Spleen (tissue), 11 donors: ENCODE results near the gene SUN1. TPM values are rescaled to one million over a fixed set of nuclear protein-coding genes. Genes with fewer than 3 reads are reported as not detected.
"Not testable (repeated sequence)": the region's sequence is repeated elsewhere in the genome, so short reads cannot be mapped to it uniquely, and the experiment has no call there.

ENCODE experiments used
- DNase-seq: peaks from one replicate; pipeline ENCODE4 v3.0.0-alpha.2; 2020
- H3K27ac ChIP-seq, 8 donors: fragments of 200-600 bp; sonication (generic) in 7 of 8; 1 replicate in 4 of 8; 2 replicates in 4 of 8; pipeline versions ENCODE4 v1.5.0 to v1.8.0; 2016 to 2021; ENCODE audit warnings: inconsistent platforms in 4 of 8, mild to moderate bottlenecking in 4 of 8, moderate library complexity in 1 of 8
- H3K27me3 ChIP-seq, 7 donors: fragments of 200-600 bp; sonication (generic) in 6 of 7; replicated peaks in 1 of 7; 1 replicate in 4 of 7; 2 replicates in 3 of 7; pipeline versions ENCODE4 v1.5.0 to v1.8.0; 2016 to 2021; ENCODE audit warnings: inconsistent platforms in 3 of 7, mild to moderate bottlenecking in 1 of 7
- H3K36me3 ChIP-seq, 6 donors: fragments of 200-600 bp; sonication (generic) in 5 of 6; 1 replicate in 4 of 6; 2 replicates in 2 of 6; pipeline versions ENCODE4 v1.5.0 to v1.8.0; 2016 to 2021; ENCODE audit warnings: inconsistent platforms in 2 of 6
- H3K4me1 ChIP-seq, 6 donors: fragments of 200-600 bp; sonication (generic) in 5 of 6; 1 replicate in 3 of 6; 2 replicates in 3 of 6; pipeline versions ENCODE4 v1.5.0 to v1.8.0; 2016 to 2021; ENCODE audit warnings: inconsistent platforms in 3 of 6
- H3K4me3 ChIP-seq, 8 donors: fragments of 200-600 bp; sonication (generic) in 7 of 8; 1 replicate in 4 of 8; 2 replicates in 4 of 8; pipeline versions ENCODE4 v1.5.0 to v1.8.0; 2016 to 2021; ENCODE audit warnings: inconsistent platforms in 4 of 8, mild to moderate bottlenecking in 4 of 8, moderate library complexity in 2 of 8
- H3K9me3 ChIP-seq, 8 donors: fragments of 200-600 bp; sonication (generic) in 7 of 8; 1 replicate in 4 of 8; 2 replicates in 4 of 8; pipeline versions ENCODE4 v1.5.0 to v1.8.0; 2016 to 2021; ENCODE audit warnings: inconsistent platforms in 4 of 8
- POLR2A ChIP-seq, 3 donors: fragments of 450-650 bp; IDR thresholded peaks; one replicate each; pipeline ENCODE4 v1.5.1; 2017; ENCODE audit warnings: antibody characterized with exemption in 3 of 3, mild to moderate bottlenecking in 1 of 3
- POLR2AphosphoS5 ChIP-seq, 3 donors: sonication (generic); formaldehyde crosslinking; IDR thresholded peaks; one replicate each; pipeline ENCODE4 v1.5.1; 2017; ENCODE audit warnings: antibody characterized with exemption in 3 of 3
- WGBS, 5 donors: extraction: QIAGEN DNeasy Blood & Tissue Kit in 3 of 5; methylation state at CpG; one replicate each; pipeline versions ENCODE4 v1.1.5 to v1.1.7; 2013 to 2018; 5-methylcytosine and 5-hydroxymethylcytosine counted together
- intact Hi-C: fragments of 100-400 bp; cut with DNase I; formaldehyde crosslinking; loops from one replicate; pipeline ENCODE4 v1.15.0; 2023; ENCODE audit warnings: low total_unique reads
- polyA plus RNA-seq, 3 donors: library from polyadenylated mRNA; stranded (reverse); fragments of 200-250 nt; gene quantifications; one replicate each; pipeline ENCODE4 v1.2.1, GENCODE V29; 2013
- total RNA-seq, 7 donors: library from RNA; depleted of rRNA in 3 of 7; stranded (reverse); fragments of >200 nt in 3 of 7; fragmentation: NEBNext Ultra II Directional in 4 of 7; extraction: Animal tissue kit (Norgen Biotek cat#: 25700) in 4 of 7; gene quantifications; one replicate each; pipeline versions ENCODE4 v1.1.0 to v1.2.1, GENCODE V29; 2016 to 2021
- TF ChIP-seq, protein P1 (sequence below), 11 experiments: fragments of 200-600 bp in 7 of 11; fragments of 450-650 bp in 4 of 11; sonication (generic) in 4 of 11; IDR thresholded peaks in 8 of 11; conservative IDR thresholded peaks in 3 of 11; 1 replicate in 7 of 11; 2 replicates in 4 of 11; pipeline versions ENCODE4 v1.4.0 to v1.8.0; 2016 to 2021; ENCODE audit warnings: antibody characterized with exemption in 11 of 11, inconsistent platforms in 4 of 11, mild to moderate bottlenecking in 1 of 11
- donor health status: healthy with polysubstance abuse.
- donor health status: DM: no; HTN: no; CAD: no; lungs with moderate emphysema.
- donor health status: DM: no; HTN: no; CAD: no.
- donor health status: Bipolar disorder and iron deficiency.
- donor health status: healthy.
- donor health status: DM: no; HTN: no; CAD: no.
- donor health status: DM: yes; HTN: yes; CAD: no.

SUN1 gene
- total and polyA plus RNA-seq, 10 donors: 33.2 to 181 (median 135) TPM

DNA sequence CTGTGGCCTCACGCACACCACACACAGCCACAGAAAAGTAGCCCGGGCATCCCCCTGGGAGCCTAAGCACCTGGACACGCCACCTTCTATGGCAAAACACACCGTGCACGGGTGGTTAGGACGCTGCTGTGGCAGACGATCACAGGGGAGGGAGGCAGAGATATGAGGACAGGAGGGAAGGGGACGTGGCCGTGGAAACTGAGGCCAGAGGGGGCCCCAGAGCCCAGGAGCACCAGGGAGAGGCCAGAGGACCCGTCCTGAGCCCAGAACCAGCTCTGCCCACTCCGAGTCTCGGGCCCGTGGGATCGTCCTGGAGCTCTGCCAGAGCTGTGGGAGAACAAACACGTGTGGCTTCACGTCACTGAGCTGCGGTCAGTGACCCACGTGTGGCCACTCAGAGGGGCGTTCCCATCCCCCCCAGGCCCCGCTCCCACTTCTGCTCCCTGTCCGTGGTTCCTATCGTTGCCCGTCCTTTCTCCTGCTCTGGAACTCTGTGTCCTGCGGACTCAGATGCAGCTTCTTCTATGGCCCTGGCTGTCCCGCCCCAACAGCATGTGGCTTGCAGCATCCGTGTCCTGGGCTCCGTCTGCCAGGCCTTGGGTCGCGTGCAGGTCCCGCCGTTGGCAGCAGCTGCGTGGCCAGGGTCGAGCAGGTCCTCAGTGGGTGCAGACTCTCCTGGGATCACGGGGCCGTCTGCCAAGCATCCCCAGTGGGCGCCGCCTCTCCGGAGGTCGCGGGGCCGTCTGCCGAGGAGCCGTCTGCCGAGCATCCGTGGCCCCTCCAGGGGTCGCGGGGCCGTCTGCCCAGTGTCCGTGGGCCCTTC is 75.1 kb downstream of the SUN1 start:
- no peak for DNase-seq
- Histone ChIP-seq H3K9me3 (no peaks in the 10 kb centered on the region), H3K27me3 (peaks cover 0 to 12% (median 0%) of the 10 kb centered on the region in 7 donors), H3K4me1 (peaks cover 21 to 58% (median 29%) of the 10 kb centered on the region in 6 donors), H3K36me3 (peaks cover 0 to 32% (median 0%) of the 10 kb centered on the region in 6 donors), H3K27ac (peak overlapping the region in 1 of 8 donors; percentile 55), H3K4me3 (no peak overlapping the region)
- 58 to 80% (median 69%) methylated on average over 27 to 49 of the region's 49 CpGs for WGBS, 5 donors
- TF ChIP-seq POLR2AphosphoS5 (IDR thresholded peaks at IDR 0.05) (peak in 2 of 3 donors; percentile 23 to 51), POLR2A (IDR thresholded peaks at IDR 0.05) (no peak)
- intact Hi-C loops: loop anchor here (10.0 kb wide), 1 partner anchor 47 kb away; the partner anchor contains the start of gene ADAP1

DNA sequence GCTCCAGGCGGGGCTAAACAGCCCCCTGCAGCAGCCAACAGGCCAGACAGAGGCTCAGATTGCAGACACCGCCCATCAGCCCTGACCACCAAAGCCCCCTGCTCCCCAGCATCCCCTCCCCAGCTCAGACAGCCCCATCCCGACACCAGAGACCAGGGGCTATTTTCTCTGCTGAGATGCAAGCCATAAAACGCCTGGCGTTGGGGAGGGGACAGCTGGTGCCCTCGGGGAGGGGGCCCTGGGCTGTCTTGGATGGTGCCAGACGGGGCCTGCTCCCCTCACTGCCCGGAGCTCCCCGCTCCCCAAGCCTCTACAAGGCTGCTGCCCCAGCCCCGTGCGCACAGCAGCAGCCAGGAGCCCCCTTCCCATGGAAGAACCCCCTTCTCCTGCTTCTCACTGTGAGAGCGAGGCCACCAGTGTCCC is 75.9 kb downstream of the SUN1 start:
- 83 to 93% (median 89%) methylated on average over 4 to 12 of the region's 12 CpGs for WGBS, 5 donors
- TF ChIP-seq POLR2AphosphoS5 (IDR thresholded peaks at IDR 0.05) (no peak), POLR2A (IDR thresholded peaks at IDR 0.05) (no peak)
- TF ChIP-seq, protein P1, sequence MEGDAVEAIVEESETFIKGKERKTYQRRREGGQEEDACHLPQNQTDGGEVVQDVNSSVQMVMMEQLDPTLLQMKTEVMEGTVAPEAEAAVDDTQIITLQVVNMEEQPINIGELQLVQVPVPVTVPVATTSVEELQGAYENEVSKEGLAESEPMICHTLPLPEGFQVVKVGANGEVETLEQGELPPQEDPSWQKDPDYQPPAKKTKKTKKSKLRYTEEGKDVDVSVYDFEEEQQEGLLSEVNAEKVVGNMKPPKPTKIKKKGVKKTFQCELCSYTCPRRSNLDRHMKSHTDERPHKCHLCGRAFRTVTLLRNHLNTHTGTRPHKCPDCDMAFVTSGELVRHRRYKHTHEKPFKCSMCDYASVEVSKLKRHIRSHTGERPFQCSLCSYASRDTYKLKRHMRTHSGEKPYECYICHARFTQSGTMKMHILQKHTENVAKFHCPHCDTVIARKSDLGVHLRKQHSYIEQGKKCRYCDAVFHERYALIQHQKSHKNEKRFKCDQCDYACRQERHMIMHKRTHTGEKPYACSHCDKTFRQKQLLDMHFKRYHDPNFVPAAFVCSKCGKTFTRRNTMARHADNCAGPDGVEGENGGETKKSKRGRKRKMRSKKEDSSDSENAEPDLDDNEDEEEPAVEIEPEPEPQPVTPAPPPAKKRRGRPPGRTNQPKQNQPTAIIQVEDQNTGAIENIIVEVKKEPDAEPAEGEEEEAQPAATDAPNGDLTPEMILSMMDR (IDR thresholded peaks at IDR 0.05 in 8 of 11, conservative IDR thresholded peaks at IDR 0.05 in 3 of 11): no peak
- H3K36me3 ChIP-seq: peaks cover 0 to 24% (median 0%) of the 10 kb centered on the region in 6 donors
- H3K4me1 ChIP-seq: peaks cover 21 to 64% (median 29%) of the 10 kb centered on the region in 6 donors
- peak overlapping the region in 1 of 8 donors; percentile 32 for H3K4me3 ChIP-seq
- peak overlapping the region in 4 of 8 donors; percentile 4 to 30 (median 24) for H3K27ac ChIP-seq
- no peaks in the 10 kb centered on the region for H3K9me3 ChIP-seq
- H3K27me3 ChIP-seq: peaks cover 0 to 12% (median 0%) of the 10 kb centered on the region in 7 donors
- intact Hi-C loops: loop anchor here (10.0 kb wide), 1 partner anchor 47 kb away; the partner anchor contains the start of gene ADAP1
- no peak for DNase-seq

DNA sequence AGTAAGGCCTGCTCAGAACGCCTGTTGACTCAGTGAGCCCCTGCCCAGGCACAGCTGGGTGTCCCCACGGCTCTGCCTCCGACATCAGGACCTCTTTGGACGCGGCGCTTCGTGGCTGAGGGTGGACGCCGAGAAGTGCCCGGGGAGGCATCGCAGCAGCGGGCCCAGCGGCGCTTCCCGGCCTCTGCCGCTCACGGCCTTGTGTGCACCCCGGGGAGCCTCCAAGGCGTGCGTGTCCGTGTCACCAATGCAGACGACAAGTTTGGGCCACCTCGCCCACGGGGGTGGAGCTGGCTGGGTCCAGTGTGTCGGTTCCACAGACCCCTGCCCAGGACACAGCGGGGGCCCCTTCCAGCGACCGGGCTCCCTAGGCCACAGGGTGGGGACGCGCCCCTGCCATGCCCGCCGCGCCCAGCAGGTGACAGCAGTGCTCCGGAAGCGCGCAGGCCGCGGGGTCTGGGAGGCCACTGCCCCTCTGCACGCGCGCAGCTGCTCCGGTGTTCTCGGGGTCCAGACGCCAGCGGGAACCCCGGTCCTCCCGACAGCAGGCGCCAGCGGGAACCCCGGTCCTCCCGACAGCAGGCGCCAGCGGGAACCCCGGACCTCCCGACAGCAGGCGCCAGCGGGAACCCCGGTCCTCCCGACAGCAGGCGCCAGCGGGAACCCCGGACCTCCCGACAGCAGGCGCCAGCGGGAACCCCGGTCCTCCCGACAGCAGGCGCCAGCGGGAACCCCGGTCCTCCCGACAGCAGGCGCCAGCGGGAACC is 76.5 kb downstream of the SUN1 start:
- Histone ChIP-seq H3K4me3 (peak overlapping the region in 7 of 8 donors; percentile 24 to 57 (median 35)), H3K27ac (peak overlapping the region in 4 of 8 donors; percentile 24 to 63 (median 40)), H3K4me1 (peaks cover 21 to 64% (median 29%) of the 10 kb centered on the region in 6 donors), H3K27me3 (peaks cover 0 to 12% (median 0%) of the 10 kb centered on the region in 7 donors), H3K36me3 (peaks cover 0 to 19% (median 0%) of the 10 kb centered on the region in 6 donors)
- WGBS, 5 donors: 22 to 64% (median 38%) methylated on average over 16 to 65 of the region's 73 CpGs
- H3K9me3 ChIP-seq: not testable (repeated sequence)
- intact Hi-C loops: loop anchor here (10.0 kb wide), 1 partner anchor 46 kb away; the partner anchor contains the start of gene ADAP1
- DNase-seq: peak; percentile 93
- peak; percentile 21 to 78 (median 35) for TF ChIP-seq POLR2AphosphoS5 (IDR thresholded peaks at IDR 0.05)
- TF ChIP-seq, protein P1 (IDR thresholded peaks at IDR 0.05 in 8 of 11, conservative IDR thresholded peaks at IDR 0.05 in 3 of 11): peak; percentile 64 to 94 (median 87)
